HG02840 (cell line): Measurements from ENCODE around the gene PTPRM.

ENCODE experiments used
- ATAC-seq: cut with Tn5 transposase; IDR thresholded peaks from one replicate; pipeline ENCODE4 v1.9.1; 2021; ENCODE audit warnings: mild to moderate bottlenecking, moderate library complexity, moderate number of reproducible peaks; ENCODE audit not compliant: unreplicated experiment, low FRiP score

Gene PTPRM

DNA sequence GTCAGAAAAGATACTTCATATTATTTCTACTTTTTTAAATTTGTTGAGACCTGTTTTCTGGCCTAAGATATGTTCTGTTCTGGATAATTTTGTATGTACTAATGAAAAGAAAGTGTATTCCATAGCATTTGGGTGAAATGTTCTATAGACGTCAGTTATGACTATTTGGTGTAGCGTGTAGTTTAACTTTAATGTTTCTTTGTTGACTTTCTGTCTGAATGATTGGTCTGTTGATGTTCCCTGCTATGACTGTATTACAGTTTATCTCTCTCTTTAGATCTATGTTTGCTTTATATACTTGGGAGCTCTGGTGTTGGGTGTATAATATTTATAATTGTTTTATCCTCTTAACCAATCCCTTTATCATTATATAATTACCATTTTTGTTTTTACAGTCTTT lies 352.4 kb downstream of the PTPRM start:
- ATAC-seq, result no peak

- ATAC-seq, result no peak
These were observed 354.9 kb downstream of the PTPRM start for GRCh38 chr18:7921938-7922587.

GRCh38 chr18:7923105-7923504 lies 356.0 kb downstream of the PTPRM start:
- ATAC-seq, result no peak

DNA sequence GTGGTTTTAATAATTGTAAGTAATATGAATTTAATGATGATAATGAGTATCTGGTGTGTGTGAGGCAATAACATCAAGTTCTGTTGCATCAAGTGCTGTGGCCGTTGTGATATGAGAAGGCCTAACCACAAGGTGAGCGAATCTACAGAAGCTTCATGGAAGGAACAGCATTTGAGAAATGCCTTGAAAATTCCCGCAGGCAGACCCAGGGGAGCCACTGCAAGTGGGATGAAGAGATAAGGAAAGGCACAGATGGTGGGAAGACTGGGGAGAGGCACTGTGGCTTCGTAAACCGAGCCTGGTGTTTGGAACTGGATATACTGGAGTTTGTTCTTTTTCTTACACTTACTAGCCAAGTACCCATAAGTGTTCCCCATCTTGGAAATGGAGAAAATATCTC lies 357.5 kb downstream of the PTPRM start:
- no peak for ATAC-seq

GRCh38 chr18:7926526-7926925 lies 359.4 kb downstream of the PTPRM start:
- no peak for ATAC-seq

- ATAC-seq, result no peak
These were observed 360.0 kb downstream of the PTPRM start for GRCh38 chr18:7927119-7927518.

GRCh38 chr18:7931763-7932162 lies 364.6 kb downstream of the PTPRM start:
- no peak for ATAC-seq

- ATAC-seq, result no peak
These were observed 370.2 kb downstream of the PTPRM start for GRCh38 chr18:7937268-7937667.

GRCh38 chr18:7939521-7939920 lies 372.4 kb downstream of the PTPRM start:
- ATAC-seq, result no peak

- no peak for ATAC-seq
These were observed 373.3 kb downstream of the PTPRM start for GRCh38 chr18:7940379-7940778.

DNA sequence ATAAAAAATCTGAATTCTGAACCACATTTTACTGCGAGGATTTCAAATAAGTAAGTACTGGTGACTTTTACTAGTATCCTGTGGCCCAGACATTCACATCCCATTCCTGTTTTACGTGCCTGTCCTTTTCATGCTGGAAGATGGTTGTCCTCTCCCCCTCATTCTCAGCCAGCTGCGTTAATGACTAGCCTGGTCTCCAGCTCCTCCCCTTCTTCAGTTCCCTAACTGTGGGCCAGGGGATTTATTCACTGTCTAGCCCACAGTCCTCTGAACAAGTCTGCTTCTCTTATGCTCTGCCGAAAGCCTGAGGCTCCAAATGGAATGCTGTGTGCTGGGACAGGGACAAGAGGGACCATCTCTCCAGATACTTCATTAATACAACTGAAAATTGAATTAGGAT lies 373.9 kb downstream of the PTPRM start:
- no peak for ATAC-seq

GRCh38 chr18:7941533-7941932 lies 374.4 kb downstream of the PTPRM start:
- ATAC-seq, result no peak

- ATAC-seq, result no peak
These were observed 378.8 kb downstream of the PTPRM start for GRCh38 chr18:7945882-7946281.

- ATAC-seq, result no peak
These were observed 379.7 kb downstream of the PTPRM start for GRCh38 chr18:7946734-7947377.

GRCh38 chr18:7950380-7951136 lies 383.4 kb downstream of the PTPRM start:
- no peak for ATAC-seq

DNA sequence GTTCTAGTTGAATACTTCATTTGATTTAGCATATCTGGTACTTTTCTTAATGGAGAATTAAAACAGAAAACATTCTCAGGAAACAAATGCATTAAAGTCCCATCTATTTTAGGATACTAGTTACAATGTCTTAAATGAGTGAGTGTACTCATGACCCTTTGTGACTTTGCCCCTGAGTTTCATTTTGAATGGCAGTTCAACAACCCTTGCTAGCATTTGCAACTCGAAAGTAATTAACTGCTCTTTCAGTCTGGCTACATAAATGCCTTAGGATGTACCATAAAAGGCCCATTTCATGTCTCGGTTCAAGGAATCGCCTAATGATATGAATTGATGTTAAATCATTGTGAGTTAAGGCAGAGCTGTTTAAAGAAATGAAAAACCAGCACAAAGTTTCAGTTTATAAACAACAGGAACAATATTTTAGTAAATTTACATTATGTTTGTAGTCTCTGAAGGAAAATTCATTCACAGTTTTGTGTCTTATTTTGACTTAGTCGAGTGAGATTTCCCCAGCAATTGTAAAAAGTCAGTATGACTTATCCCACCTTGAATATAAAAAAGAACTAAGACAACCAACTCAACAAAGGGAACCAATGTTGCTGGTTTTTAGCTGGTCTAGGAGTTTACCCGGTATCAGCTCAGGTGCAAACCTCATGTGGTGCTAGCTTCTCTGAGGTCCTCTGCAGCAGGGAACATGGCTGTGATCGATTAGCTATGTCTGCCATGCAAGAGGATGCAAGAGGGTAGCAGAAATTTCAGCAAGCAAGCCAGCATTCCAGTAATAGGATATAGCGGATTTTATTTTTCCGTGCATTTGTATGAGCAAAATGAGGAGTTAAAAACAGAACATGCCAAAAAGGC lies 386.2 kb downstream of the PTPRM start:
- ATAC-seq, result peak; percentile 66

DNA sequence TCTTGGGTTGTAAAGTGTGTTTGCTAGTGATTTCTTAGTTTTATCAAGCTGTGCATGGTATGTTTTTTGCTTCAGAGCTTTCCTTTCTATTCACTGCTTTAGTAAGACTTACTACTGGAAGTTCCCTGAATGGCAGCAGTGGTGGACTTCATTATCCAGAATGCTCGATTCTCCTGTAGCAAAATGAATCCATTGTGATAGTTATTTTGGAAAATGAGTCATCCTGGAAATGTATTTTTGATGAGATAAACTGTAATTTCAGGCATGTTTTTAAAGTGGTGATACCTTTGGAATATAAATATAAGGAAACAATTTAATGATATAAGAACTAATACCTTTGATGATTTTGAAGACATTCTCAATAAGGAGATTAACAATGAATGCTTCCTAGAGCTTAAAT lies 387.1 kb downstream of the PTPRM start:
- no peak for ATAC-seq

- ATAC-seq, result no peak
These were observed 388.1 kb downstream of the PTPRM start for GRCh38 chr18:7955175-7955574.

DNA sequence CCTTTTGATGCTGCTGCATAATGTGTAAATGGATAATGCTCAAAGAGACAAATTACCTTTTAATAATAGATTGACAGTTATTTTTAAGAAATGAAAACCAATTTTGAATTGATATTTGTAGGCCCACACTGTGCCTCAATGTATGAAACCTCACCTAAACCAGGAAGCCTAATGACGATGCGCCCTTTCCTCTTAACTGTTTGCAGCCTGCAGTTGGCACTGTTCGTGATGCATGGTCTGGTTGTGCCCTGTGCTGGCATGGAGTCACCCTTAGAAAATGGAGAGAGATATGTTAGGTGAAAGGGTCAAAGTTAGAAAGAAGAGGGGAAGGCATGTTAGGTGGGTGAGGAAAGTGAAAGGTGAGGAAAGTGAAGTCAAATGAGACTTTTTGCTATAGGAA lies 390.2 kb downstream of the PTPRM start:
- ATAC-seq, result no peak

GRCh38 chr18:7958081-7958896 lies 391.2 kb downstream of the PTPRM start:
- no peak for ATAC-seq
